A549 (cell line): ENCODE results near the gene GRIA1.

Source experiments
- CEBPB ChIP-seq, 2 experiments: fragments of >200 bp in 1 of 2; sonication (Bioruptor Twin) in 1 of 2; formaldehyde crosslinking in 1 of 2; IDR thresholded peaks; 2 replicates each; pipeline ENCODE4 v1.6.1; 2012 to 2016
- EHMT2 ChIP-seq: fragments of 200-600 bp; sonication (generic); IDR thresholded peaks from 2 replicates; pipeline ENCODE4 v1.6.1; 2016; ENCODE audit warnings: antibody characterized with exemption, low read depth, mild to moderate bottlenecking, moderate library complexity
- JUN ChIP-seq, 2 experiments: fragments of >200 bp; sonication (Bioruptor Twin); formaldehyde crosslinking; IDR thresholded peaks; 2 replicates in 1 of 2; 3 replicates in 1 of 2; pipeline ENCODE4 v1.6.1; 2016 to 2017
- KDM5A ChIP-seq: fragments of 200-600 bp; sonication (generic); IDR thresholded peaks from 2 replicates; pipeline ENCODE4 v1.6.1; 2016; ENCODE audit warnings: antibody characterized with exemption, mild to moderate bottlenecking
- MYC ChIP-seq: IDR thresholded peaks from 2 replicates; pipeline ENCODE4 v1.6.1; 2012; ENCODE audit warnings: mild to moderate bottlenecking, inconsistent platforms, low read length, improper control_type of control experiment, borderline replicate concordance
- NFE2L2 ChIP-seq: fragments of 150-350 bp; conservative IDR thresholded peaks from 2 replicates; pipeline ENCODE4 v1.6.1; 2014; ENCODE audit warnings: low read length
- POLR2A ChIP-seq: IDR thresholded peaks from 2 replicates; pipeline ENCODE4 v1.6.1; 2012; ENCODE audit warnings: mild to moderate bottlenecking, low read length
- POLR2AphosphoS2 ChIP-seq: conservative IDR thresholded peaks from 2 replicates; pipeline ENCODE4 v1.6.1; 2012; ENCODE audit warnings: low read length, improper control_type of control experiment, inconsistent platforms
- RCOR1 ChIP-seq: fragments of 150-350 bp; IDR thresholded peaks from 2 replicates; pipeline ENCODE4 v1.6.1; 2014; ENCODE audit warnings: antibody characterized with exemption, low read length, low read depth
- ZFP36 ChIP-seq: fragments of 450-650 bp; IDR thresholded peaks from 2 replicates; pipeline ENCODE4 v1.6.1; 2014; ENCODE audit warnings: borderline replicate concordance; ENCODE audit not compliant: partially characterized antibody
- TF ChIP-seq, protein P1 (sequence below): fragments of >200 bp; sonication (Bioruptor Twin); formaldehyde crosslinking; IDR thresholded peaks from 3 replicates; pipeline ENCODE4 v1.5.1; 2016
- TF ChIP-seq, protein P2 (sequence below): IDR thresholded peaks from 2 replicates; pipeline ENCODE4 v1.6.1; 2012; ENCODE audit warnings: low read depth, borderline replicate concordance
- TF ChIP-seq, protein P3 (sequence below): fragments of 450-650 bp; IDR thresholded peaks from 2 replicates; pipeline ENCODE4 v1.6.1; 2014; ENCODE audit warnings: antibody characterized with exemption
- TF ChIP-seq, protein P4 (sequence below): IDR thresholded peaks from 2 replicates; pipeline ENCODE4 v1.6.1; 2012

DNA sequence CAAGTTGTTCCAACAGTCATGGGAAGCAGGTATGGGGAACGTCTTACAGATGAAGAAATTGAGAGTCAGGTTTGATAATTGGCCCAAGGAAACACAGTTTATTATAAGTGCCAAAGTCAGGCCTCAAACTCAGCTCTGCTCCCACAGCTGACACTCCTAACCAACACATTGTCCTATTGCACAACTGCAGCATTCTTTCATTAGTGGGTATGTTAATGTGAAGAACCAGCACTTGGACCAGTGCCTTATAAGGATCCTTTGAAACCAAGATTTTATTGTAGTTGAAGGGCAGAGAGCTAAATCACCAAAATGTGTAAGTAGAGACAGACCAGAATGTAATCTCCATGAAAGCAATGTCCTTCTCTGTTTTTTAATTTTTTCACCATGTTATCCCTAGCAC, 56.1 kb downstream of the GRIA1 start:
- TF ChIP-seq, protein P1, sequence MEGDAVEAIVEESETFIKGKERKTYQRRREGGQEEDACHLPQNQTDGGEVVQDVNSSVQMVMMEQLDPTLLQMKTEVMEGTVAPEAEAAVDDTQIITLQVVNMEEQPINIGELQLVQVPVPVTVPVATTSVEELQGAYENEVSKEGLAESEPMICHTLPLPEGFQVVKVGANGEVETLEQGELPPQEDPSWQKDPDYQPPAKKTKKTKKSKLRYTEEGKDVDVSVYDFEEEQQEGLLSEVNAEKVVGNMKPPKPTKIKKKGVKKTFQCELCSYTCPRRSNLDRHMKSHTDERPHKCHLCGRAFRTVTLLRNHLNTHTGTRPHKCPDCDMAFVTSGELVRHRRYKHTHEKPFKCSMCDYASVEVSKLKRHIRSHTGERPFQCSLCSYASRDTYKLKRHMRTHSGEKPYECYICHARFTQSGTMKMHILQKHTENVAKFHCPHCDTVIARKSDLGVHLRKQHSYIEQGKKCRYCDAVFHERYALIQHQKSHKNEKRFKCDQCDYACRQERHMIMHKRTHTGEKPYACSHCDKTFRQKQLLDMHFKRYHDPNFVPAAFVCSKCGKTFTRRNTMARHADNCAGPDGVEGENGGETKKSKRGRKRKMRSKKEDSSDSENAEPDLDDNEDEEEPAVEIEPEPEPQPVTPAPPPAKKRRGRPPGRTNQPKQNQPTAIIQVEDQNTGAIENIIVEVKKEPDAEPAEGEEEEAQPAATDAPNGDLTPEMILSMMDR, result no peak
- TF ChIP-seq NFE2L2, result no peak
- no peak for TF ChIP-seq KDM5A
- TF ChIP-seq POLR2A, result no peak
- no peak for TF ChIP-seq JUN (IDR thresholded peaks at IDR 0.05)
- no peak for TF ChIP-seq EHMT2
- TF ChIP-seq ZFP36, result no peak
- TF ChIP-seq, protein P2, sequence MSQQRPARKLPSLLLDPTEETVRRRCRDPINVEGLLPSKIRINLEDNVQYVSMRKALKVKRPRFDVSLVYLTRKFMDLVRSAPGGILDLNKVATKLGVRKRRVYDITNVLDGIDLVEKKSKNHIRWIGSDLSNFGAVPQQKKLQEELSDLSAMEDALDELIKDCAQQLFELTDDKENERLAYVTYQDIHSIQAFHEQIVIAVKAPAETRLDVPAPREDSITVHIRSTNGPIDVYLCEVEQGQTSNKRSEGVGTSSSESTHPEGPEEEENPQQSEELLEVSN, result no peak
- TF ChIP-seq RCOR1, result no peak
- TF ChIP-seq MYC, result no peak
- TF ChIP-seq, protein P3, sequence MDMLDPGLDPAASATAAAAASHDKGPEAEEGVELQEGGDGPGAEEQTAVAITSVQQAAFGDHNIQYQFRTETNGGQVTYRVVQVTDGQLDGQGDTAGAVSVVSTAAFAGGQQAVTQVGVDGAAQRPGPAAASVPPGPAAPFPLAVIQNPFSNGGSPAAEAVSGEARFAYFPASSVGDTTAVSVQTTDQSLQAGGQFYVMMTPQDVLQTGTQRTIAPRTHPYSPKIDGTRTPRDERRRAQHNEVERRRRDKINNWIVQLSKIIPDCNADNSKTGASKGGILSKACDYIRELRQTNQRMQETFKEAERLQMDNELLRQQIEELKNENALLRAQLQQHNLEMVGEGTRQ, result no peak
- no peak for TF ChIP-seq POLR2AphosphoS2
- TF ChIP-seq CEBPB (IDR thresholded peaks at IDR 0.05), result no peak
- TF ChIP-seq, protein P4, sequence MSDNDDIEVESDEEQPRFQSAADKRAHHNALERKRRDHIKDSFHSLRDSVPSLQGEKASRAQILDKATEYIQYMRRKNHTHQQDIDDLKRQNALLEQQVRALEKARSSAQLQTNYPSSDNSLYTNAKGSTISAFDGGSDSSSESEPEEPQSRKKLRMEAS, result no peak
